ENCODE data around the gene SENP3.
A peak's percentile ranks its signal among the peaks of the same experiment; 100 is the strongest.
"Not testable (repeated sequence)": the region's sequence is repeated elsewhere in the genome, so short reads cannot be mapped to it uniquely, and the experiment has no call there.

The SENP3 gene

DNA sequence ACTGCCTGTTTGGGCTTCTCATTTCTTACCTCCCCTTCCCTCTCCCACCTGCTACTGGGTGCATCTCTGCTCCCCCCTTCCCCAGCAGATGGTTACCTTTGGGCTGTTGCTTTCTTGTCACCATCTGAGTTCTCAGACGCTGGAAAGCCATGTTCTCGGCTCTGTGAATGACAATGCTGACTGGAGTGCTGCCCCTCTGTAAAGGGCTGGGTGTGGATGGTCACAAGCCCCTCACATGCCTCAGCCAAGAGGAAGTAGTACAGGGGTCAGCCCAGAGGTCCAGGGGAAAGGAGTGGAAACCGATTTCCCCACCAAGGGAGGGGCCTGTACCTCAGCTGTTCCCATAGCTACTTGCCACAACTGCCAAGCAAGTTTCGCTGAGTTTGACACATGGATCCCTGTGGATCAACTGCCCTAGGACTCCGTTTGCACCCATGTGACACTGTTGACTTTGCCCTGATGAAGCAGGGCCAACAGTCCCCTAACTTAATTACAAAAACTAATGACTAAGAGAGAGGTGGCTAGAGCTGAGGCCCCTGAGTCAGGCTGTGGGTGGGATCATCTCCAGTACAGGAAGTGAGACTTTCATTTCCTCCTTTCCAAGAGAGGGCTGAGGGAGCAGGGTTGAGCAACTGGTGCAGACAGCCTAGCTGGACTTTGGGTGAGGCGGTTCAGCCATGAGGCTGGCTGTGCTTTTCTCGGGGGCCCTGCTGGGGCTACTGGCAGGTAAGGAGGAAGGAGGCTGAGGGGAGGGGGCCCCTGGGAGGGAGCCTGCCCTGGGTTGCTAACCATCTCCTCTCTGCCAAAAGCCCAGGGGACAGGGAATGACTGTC, 17.5 kb downstream of the SENP3 start, which contains the start of gene CD68:
Gene CD68 (plus strand): TSS at position 638 of the 833 bp plus-strand sequence. CDS start 40 bp downstream, at position 678.
- peak; percentile 26 for FAIRE-seq

DNA sequence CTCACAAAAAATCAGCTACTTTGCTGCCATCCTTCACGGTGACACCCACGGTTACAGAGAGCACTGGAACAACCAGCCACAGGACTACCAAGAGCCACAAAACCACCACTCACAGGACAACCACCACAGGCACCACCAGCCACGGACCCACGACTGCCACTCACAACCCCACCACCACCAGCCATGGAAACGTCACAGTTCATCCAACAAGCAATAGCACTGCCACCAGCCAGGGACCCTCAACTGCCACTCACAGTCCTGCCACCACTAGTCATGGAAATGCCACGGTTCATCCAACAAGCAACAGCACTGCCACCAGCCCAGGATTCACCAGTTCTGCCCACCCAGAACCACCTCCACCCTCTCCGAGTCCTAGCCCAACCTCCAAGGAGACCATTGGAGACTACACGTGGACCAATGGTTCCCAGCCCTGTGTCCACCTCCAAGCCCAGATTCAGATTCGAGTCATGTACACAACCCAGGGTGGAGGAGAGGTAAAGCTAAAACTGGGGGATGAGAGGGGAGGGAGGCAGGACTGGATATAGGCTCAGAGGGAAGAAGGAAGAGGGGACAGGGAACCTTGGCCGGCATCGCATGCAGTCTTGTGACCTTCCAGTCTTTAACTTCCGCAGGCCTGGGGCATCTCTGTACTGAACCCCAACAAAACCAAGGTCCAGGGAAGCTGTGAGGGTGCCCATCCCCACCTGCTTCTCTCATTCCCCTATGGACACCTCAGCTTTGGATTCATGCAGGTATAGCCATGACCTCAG, 18.3 kb downstream of the SENP3 start:
- no peak for FAIRE-seq

DNA sequence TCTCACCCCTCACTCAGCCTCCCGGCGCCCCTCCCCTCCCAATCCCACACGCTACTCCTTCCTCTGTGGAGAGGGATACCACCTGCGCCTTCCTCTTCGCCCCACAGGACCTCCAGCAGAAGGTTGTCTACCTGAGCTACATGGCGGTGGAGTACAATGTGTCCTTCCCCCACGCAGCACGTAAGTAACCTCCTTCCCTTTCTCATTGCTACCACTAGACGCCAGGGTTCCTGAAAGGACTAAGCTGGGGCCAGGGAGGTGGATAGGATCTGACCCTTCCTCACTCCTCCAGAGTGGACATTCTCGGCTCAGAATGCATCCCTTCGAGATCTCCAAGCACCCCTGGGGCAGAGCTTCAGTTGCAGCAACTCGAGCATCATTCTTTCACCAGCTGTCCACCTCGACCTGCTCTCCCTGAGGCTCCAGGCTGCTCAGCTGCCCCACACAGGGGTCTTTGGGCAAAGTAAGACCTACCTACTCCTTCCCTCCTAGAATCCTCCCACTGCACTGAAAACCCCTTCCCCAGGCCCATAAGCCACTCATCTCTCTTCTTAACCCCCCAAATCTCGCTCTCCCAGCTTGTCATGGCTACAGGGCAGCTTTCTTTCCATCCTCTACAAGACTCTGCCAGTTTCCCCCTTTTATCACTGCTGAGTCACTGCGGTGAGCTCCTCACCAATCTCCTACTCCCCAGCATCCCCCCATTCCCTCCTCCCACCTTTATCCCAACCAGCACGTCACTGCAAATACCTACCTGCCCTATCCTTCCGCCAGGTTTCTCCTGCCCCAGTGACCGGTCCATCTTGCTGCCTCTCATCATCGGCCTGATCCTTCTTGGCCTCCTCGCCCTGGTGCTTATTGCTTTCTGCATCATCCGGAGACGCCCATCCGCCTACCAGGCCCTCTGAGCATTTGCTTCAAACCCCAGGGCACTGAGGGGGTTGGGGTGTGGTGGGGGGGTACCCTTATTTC, 19.2 kb downstream of the SENP3 start:
- no peak for FAIRE-seq

DNA sequence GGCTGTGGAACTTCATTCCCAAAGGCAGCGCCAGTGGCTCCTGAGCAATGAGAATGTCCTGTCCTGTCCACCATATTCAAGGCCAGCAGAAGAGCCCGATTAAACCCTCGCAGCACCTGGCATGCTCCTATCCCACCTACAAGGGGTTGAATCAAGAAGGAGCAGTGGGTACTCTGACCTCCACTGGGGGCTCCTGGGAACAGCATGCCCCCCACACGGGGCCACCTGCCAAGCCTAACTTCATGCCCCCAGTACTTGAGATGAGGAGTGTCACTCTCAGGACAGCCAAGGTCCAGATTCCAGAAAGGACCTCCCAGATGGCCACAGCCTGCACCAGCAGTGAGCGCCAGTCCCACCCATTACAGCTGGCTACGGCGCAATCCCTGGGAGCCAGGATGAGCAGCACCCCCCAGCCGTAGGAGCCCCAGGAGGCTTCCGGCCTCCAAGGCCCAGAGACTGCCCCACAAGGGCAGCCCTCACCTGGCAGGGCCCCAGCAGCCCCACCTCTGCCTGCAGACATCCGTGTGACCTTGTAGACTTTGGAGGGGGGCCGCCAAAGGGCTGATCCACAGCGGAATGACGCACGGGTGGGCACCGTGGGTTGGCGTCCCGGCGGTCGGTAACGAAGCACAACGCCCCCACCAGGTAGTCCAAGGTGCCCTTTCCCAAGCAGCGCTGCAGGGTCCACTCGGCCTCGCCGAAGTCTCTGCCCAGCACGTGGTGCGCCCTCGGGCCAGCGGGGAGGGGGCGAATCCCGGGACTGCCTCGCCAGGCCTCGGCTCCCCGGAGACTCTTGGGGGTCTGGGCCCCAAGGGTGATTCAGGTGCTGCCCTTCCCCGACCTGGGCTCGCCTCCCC, 20.9 kb downstream of the SENP3 start:
- no peak for FAIRE-seq

DNA sequence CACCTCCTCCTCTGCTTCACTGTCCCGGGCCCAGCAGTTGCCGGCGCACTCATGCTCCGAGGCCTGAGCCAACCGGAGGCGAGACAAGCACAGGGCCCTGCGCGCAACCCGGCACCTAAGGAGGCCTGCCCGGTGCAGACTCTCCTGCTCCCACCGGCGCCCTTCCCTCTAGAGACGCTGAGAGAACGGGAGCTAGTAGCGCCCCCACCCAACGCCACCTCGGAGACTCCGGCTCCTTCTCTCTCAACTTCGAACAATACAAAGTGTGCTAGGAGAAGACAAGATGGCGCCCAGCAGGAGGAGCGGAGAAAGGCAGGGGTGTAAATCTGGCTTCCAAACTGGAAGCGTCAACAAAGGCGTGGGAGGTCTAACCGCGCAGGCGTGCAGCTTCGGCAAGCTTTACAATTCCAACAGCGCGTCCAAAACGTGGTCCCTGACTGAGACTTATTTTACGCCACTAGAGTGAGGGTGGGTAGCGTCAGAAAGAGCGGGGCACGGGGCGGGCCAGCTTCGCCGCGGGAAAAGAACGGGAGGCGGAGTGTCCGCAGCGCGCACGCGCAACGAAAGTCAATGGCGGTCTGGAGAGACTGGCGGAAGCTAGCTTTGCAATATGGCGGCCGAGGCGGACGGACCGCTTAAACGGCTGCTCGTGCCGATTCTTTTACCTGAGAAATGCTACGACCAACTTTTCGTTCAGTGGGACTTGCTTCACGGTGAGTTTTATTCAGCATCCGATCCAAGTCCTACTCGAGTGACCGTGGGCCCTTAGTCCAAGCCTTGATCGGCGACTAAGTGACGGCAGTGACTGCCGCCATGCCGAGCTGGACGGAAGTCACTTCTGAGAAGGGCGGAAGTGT, 21.8 kb downstream of the SENP3 start, which contains the start of gene MPDU1:
Gene MPDU1 (plus strand): TSS at position 600 of the 857 bp plus-strand sequence. CDS start 11 bp downstream, at position 611.
- peak; percentile 91 for FAIRE-seq

DNA sequence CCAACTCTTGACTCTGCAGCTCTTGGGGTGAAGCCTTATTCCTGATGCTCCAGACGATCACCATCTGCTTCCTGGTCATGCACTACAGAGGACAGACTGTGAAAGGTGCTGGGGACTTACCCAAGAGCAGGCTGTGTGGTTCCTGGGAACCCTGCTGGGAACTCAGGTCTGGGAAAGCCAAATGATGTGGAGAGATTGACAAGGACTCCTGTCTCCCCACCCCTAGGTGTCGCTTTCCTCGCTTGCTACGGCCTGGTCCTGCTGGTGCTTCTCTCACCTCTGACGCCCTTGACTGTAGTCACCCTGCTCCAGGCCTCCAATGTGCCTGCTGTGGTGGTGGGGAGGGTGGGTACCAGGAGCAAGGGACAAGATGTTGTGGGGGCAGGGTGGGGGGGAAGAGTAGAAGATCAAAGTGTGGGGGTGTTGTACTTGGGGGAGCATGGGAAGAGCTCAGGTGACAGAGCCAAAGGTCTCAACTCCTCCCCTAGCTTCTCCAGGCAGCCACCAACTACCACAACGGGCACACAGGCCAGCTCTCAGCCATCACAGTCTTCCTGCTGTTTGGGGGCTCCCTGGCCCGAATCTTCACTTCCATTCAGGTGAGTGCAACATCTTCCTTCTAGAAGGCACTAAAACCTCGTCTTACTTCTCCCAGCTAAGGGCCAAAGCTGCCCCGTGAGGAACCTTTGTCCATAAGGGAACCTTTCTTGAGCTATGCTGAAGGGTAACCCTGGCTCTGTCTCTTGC, 25.1 kb downstream of the SENP3 start:
- no peak for FAIRE-seq

DNA sequence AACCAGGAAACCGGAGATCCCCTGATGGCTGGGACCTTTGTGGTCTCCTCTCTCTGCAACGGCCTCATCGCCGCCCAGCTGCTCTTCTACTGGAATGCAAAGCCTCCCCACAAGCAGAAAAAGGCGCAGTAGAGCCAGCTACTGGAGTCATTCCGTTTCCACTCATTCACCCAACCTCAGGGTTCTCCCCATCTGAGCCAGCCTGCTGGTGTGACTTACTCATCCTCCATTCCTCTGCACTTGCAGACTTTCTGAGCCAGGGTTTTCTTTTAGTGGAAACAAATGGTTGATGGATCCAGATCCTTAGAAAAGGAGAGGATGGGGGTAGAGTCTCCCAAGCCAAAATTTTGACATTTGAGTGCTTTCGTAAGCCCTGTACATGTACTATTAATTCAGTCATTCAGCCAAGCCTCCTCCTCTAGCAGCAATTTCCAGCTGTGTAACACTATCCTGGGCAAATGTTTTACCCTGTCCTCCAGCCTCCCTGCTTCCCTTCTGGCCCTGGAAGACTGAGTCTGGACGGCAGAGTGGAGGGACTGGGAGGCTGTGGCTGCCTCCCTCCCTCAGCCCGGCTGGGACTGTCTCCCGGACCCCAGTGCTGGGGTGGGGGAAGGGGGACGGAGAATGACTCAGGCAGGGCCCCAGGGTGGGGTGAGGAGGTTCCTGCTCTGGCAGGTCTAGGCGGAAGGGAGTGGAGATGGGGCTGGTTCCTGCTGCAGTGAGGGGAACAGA, 25.9 kb downstream of the SENP3 start:
- no peak for FAIRE-seq

DNA sequence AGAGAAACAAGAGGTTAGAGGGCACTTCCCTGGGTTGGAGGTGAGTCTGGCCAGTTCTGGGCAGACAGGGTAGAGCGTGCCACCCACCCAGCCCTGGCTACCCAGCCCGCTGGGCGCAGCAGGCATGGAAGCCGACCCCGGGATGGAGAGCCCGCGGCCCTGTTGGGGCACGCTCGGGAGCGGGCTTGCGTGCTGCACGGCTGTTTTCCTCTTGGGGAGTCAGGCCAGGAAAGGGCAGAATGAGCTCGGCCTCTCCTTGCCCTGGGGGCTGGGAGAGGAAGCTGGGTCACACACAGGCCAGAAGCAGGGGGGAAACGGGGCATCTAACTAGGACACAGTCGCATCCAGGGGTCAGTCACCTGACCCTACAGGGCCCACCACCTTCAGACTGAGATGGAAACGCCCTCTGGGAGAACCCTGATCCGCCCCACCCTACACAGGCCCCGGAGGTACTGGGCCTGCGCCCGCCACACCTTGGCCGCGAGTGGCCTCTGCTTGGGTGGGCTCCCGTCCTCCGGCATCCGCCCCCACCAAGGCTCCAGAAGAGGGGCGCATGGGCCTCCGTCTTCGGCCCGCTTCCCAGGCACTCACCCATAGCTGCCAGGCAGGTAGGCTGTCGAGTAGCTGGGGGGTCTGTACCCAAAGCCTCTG, 27.0 kb downstream of the SENP3 start:
- no peak for FAIRE-seq

DNA sequence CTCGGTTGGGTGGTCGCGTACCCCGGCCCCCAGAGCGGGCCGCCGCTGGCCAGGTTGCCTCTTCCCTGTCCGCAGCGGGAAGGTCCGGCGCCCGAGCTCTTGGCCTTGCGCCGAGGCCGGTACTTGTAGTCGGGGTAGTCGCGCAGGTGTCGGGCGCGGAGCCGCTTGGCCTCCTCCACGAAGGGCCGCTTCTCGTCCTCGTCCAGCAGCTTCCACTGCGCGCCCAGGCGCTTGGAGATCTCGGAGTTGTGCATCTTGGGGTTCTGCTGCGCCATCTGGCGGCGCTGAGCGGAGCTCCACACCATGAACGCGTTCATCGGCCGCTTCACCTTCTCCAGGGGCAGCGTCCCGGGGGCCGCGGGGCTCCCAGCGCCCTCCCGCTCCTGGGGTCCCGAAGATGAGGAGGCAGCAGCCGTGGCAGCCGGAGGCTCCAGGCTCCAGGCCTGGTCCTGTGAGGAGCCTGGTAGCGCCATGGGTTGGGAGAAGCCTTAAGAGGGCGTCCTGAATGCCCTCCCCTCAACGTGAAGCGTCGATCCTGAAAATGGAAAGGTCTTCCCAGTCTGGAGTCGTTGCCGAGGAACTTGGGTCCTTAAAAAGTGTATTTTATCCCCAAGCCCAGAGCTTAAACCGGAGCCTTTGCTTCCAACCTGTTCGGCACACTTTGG, 27.6 kb downstream of the SENP3 start:
- FAIRE-seq: no peak

DNA sequence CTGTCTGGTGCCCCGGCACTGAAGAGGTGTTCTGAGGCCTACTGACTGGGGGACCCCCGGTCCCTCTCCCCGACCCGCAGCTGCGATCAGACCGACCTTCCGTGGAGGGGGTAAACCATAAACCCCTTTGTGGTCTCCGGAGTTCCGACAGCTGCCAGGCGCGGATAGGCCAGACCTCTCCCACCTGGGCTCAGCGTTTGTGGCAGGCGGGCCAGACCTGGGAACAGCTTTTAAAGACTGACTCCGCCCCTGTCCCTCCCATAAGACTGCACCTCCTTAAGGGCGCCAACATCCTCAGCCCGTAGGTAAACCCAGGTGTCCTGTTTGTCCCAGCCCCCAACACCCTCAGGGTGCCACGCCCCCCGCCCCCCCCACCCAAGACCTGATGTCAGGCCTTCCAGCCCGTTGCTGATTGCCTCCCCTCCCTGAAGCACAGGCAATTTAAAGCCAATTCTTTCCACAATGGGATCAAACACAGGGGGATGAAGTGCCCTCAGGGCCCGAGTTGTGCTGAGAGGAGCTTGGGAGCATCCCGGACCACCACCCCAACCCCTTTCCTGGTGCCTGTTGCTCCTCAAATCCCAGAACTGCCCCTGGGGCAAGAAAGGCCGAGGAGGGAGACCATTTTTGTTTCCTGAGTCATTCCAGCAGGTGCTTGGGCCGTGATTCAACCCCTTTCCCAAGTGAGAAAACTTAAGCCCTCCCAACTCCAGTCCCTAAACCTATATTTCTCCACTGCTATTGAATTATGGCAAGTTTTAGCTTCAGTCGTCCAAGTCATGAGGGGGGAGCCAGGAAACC, 28.4 kb downstream of the SENP3 start, which contains the start of gene SOX15:
Gene SOX15 (minus strand): TSS at position 204 of the 801 bp plus-strand sequence. CDS start 418 bp downstream, outside the sequence.
- FAIRE-seq: no peak

DNA sequence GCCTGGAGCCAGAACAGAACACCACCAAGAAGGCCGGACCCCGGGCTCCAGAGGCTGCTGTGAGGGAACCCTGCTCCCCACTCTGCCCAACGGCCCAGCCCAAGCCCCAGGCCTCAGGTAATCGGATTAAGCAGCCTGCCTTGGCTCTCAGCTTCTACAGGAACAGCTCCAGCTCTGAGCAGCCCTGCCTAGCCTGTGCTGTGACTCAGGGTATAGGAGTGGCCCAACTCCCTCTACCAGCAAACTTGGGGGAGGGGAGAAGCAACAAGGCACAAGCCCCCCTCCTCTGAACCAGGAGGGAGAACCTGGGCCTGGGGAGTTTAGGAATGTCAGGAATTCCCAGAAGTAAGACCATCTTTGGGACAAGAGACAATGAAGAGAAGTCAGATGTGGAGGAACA, 29.0 kb downstream of the SENP3 start:
- no peak for FAIRE-seq

DNA sequence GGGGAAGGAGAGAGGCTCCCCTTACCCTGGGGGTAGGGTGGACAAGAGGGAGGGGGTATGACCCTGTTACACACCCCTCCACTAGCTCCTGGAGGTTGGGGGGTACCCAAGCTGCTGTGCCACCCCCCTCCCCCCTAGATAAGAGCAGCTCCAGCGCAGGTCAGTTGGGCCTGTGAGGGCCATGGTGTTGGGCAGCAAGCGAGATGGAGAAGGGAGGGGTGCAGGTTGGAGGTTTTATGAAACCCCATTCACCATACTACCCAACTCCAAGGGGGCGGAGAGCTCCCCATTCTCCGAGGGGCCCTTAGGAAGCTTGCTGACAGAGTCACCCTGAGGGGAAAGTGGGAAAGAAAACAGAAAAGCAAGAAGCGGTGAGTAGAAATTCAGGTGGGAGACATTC, 29.9 kb downstream of the SENP3 start:
- no peak for FAIRE-seq

DNA sequence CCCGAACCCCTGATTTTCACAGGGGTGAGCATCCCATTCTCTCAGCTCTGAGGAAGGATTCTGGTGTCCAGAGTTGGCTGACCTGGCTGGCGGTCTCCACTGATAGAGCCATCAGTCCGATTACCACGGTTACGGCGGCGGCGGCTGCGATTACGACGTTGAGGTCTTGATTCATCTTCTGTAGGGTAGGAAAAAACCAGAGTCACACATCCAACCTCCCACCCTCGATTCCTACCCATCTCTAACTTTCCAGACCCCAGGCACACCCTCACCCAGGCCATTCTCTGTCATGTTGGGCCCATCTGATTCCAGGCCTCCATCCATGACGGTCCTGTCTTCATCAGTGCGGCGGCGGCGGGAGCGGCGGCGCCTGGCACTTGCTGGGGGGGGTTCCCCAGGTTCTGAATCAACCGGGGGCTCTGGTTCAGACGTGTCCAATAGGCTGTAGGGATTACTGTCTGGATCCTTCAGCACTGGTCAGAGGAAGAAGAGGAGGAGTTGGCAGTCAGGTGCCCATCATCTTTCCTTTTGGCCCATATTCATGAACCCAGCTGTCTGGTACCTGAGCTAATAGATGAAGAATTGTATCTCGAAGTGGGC, 30.8 kb downstream of the SENP3 start:
- FAIRE-seq: no peak

DNA sequence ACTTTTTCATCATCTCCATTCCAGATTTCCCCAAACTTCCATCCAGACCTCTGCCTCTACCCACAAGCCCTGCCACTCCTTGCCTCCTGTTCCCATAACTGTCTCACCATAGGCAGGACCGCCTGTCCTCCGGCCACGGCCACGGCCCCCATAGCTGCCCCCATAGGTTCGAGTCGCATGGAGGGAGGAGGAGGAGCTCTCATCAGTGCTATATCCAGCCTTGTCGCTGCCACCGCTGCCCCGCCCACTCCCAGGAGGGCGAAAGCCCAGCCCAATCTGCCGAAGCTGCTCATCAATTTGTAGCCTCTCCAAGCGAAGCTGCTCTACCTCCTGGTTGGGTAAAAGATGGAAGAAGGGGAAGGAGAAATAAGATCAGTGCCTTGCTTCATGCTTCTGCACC, 31.6 kb downstream of the SENP3 start:
- FAIRE-seq: no peak

DNA sequence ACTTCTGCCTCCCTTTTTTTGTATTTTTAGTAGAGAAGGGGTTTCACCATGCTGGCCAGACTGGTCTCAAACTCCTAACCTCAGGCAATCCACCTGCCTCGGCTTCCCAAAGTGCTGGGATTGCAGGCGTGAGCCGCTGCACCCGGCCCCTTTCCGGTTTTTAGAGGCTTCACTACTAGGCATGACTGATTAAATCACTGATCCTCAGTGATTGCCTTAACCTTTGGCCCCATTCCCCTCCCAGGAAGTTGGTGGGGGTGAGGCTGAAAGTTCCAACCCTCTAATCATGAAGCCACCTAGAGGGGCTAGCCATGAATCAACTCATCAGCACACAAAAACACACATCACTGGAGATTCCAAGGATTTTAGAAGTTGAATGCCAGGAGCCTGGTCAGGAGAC, 35.8 kb downstream of the SENP3 start:
- FAIRE-seq: not testable (repeated sequence)

DNA sequence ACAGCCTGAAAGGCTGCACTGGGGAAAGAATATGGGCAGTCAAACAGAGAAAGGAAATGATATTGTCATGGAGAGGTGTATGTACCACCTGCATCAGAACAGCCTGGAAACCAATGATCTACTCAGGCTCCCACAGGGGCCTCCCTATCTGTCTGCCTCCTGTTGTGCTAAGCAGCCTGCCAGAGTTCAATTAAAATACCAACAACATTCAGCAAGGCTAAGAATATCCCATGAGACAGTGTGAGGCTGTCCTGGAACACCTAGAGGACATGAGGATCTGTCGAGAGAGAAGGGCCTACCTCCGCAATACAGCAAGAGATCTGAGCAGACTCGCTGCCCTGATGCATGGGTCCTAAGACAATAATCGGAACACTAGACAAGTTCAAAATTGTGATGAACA, 44.6 kb downstream of the SENP3 start:
- FAIRE-seq: no peak

DNA sequence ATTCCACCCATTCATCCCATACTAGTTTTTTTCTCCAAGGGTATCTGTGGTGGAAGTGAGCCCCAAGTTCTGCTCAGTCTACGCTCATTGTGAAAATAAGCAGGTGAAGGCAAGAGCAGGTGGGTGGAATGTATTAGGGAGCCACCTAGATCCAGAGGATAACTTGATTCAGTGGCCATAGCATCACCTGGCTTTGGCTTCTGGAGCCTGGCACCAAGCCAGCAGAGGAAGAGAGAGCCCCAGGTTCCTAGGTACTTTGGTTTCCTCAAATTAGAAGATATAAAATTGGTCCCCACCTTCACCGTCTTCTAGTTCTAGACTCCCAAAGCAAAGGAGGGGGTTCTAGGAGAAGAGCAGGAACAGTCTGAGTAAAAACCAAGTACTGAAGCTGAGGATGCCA, 48.9 kb downstream of the SENP3 start:
- no peak for FAIRE-seq

All from TTC549 (cell line).